Inferior parietal cortex (tissue), 1 donor: Measurements from ENCODE around the gene GPX6.
A peak's percentile ranks its signal among the peaks of the same experiment; 100 is the strongest.
"Not testable (repeated sequence)": the region's sequence is repeated elsewhere in the genome, so short reads cannot be mapped to it uniquely, and the experiment has no call there.

Experiments used
- DNase-seq: peaks from one replicate; pipeline ENCODE4 v3.0.0-alpha.2; 2016; ENCODE audit errors: extremely low spot score

GPX6 gene

GRCh38 chr6:28515676-28516075, at the start of gene GPX6:
GPX6 (minus strand) TSS chr6:28515793; CDS start chr6:28515743, 50 bp downstream.
- no peak for DNase-seq

DNA sequence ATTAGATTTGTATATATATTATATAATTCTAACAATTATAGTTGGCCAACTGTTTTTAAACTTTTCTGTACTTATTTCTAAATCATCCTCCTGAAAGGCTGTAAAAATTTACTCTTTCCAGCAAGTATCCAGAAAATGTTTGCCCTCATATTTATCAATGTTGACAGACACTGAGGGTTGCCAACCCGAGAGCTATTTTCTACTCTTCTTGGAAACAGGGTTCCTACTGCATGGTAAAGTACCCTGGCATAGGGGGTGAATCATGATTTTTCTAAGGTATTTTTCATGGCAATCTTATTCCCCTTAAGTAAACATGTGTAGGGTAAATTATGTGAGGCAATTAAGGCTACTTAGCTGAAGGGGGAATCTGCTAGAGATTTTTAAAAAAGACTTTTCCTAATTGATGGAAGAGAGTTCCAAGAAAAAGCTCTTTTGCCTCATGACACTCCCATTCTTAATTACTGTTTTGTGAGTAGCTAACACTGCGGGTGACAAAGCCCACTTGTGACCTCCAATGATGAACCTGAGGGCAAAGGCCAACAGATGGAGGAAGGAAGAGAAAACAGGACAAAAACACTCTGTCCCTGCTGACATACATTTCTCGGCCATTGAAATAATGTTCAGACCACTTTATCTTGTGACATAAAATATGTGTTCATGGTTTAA, 48.0 kb upstream of the GPX6 start:
- no peak for DNase-seq

GRCh38 chr6:28558629-28559028, 43.0 kb upstream of the GPX6 start:
- DNase-seq, result no peak

GRCh38 chr6:28555136-28555535, 39.5 kb upstream of the GPX6 start:
- no peak for DNase-seq

DNA sequence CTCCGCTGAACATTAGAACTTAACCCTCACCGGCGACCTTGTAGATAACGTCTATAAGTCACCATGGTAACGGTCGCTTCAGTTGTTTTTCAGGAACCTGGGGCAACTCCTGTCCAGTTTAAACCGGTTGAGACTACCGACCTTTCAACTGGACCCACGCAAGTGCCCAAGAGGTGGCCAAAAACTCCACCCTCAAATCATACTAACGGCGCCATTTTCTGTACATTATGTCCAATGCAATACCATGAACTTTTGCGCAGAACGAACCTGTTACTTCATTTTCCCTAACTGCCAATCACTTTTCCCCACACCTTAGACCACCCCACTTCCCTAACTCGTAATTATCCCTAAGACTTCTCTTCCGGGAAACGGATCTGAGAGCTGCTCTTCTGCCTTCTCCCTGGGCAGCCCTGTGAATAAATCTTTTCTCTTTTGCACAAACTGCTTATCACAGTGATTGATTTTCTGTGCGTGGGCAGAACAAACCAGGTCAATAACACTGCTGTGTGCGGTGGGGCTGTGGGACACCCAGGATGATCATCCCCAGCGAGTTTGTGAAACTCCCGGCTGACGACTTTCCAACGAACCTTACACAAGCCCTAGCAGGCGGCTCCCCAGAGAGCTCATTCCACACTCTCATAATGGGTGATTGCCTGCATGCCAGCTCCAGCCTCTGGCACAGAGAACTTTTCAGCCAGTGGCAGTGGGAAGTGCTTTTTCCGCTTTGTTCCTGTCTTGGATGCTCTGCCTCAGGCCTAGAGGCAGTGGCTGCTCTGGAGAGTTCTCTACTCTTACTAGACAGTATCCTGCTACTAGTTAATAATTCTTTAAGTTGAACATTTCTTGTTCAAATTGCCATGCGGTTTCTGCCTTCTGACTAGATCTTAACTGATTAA, 38.6 kb upstream of the GPX6 start:
- peak; percentile 28 for DNase-seq

GRCh38 chr6:28553384-28553985, 37.9 kb upstream of the GPX6 start:
- DNase-seq, result no peak

- no peak for DNase-seq
These were observed 36.5 kb upstream of the GPX6 start for GRCh38 chr6:28551891-28552666.

GRCh38 chr6:28547003-28547402, 31.4 kb upstream of the GPX6 start:
- DNase-seq, result not testable (repeated sequence)

- DNase-seq, result no peak
These were observed 30.4 kb upstream of the GPX6 start for GRCh38 chr6:28545955-28546354.

DNA sequence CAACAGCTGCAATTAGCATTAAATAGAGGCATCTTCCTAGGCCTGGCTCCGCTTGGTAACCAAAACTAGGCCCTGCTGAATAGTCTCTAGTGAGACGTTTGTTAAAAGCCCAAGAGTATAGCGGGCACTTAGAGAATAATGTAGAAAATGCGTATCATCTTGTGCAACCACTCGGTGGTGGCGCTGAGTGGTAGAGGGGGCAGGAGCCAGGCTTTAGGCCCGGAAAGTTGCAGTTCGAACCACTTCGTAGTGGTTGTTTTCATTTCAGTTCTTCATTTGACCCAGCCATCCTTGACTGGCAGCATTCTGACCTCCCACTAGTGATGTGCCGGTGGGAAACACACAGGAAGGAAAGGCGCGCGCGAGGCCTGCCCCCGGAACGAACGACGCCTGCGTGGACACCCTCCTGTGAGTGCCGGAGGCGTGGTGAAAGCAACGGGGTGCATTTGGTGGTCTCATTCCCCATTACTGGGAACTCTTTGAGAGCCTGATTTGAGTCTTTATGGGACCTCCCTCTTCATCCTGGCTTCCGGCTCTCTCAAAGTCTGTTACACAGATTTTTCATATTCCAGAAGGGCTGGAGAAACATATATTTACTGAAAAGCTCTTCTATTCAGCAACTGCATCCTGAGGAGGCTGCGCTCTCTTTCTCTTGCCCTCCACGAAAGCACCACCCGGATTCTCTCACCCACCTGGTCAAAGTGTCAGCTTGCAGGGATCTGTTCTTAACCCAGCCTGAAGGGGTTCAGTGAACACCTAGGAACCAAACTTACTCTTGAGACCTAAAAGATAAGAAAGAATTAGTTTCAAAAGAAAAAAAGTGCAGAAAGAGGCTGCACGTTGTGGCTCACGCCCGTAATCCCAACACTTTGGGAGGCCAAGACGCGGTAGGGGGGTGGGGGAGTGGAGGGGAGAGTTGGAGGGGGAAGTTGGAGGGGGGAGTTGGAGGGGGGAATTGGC, 28.3 kb upstream of the GPX6 start:
- no peak for DNase-seq

DNA sequence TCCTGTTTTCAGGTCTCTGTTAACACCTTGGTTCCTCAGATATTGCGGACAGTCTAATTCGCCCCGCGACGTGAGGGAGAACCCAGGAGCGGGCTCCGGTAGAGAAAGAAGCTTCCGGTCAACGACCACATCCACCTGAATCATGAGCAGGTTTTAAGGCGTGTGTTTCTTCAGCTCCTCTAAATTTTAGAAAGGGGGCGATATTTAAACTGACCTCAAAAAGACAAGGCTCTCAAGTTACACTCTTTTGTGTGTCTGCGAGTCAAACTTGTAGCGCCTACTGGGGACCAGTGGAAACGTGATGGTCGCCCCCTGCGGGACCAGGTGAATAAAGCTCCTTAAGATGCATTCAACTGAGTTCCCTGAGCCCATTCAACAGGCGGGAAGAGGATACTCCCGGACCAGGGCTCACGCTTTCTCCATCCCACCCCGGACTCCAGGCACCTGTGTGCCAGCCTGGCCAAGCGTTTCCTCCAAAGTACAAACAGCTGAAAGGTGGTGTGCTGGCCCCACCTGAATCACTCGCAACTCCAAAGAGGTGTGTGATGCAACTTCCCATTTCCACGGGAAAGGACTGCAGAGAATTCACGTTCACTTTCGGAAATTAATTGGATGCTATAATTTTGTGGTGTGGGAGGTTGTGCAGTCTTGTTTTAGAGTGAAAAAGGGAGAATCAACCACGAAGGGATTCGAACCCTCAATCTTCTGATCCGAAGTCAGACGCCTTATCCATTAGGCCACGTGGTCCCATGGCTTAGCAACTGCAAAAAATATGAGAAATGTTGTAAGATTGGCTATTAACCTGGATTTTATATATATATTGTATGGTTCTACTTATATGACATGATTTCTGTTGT, 27.1 kb upstream of the GPX6 start:
- peak; percentile 65 for DNase-seq

DNA sequence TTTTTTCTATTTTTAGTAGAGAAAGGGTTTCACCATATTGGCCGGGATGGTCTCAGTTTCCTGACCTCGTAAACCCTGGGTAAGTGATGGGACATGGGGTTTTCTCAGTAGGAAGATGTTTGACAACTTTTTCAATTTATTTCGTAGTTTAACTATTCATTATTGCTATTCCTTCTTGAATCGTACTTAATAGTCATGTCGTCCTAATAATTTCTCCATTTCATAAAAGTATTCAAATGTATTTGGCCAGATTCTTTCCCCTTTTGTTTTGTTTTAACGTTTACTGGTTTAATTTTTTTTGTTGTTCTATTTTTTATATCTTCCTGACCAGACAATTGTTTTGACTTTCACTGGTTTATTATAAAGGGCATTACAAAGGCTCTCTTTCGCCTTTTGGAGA, 26.4 kb upstream of the GPX6 start:
- no peak for DNase-seq

DNA sequence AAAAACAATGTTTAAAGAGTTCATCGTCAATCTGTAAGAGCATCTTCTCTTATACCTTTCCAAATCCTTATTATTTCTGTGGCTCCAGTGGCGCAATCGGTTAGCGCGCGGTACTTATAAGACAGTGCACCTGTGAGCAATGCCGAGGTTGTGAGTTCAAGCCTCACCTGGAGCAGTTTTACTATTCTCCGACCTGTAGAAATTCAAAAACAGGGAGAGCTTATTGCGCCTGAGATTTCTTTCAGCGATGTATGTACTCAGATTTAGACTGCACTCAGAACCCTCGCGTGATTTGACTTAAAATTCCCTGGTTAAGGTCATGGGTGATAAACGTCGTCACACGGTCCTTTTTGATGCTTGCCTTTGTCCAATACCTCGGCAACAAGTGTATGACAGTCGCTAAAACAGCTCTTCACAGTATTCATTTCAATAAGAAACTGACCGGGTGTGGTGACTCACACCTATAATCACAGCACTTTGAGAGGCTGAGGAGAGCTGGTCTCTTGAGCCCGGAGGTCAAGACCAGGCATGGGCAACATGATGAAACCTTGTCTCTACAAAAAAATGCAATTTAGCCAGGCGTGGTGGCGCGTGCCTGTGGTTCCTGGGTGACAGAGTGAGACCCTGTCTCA, 22.0 kb upstream of the GPX6 start:
- DNase-seq, result no peak

- peak; percentile 11 for DNase-seq
These were observed 21.5 kb upstream of the GPX6 start for GRCh38 chr6:28537065-28537464.

GRCh38 chr6:28534875-28535274, 19.3 kb upstream of the GPX6 start:
- DNase-seq, result no peak

GRCh38 chr6:28534306-28534705, 18.7 kb upstream of the GPX6 start:
- no peak for DNase-seq

DNA sequence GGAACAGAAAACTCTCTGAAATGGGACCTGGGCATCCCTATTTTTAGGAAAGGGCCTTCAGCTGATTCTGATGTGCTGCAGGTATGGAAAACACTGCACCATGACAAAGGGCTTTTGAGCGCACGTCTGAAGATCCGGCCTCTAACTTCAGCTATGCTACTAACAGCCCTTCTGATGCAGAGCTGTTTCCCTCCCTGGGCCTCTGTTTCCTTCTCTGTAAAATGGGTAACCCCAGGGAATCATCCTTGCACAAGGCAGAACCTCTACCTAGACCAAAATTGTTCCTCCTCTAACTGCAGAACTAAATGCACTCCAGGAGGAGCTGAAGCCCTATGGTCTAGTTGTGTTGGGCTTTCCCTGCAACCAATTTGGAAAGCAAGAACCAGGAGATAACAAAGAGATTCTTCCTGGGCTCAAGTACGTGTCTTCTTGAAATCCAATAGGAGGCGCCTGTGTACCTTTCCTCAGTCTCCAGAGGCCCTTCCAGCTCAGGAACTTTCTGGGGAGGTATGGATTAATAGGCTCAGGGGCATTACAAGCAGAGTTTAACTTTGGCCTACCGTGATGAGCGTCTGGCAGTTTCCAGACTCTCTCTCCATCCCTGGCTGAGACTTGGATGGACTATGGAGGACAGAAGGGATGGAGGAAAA, 16.0 kb upstream of the GPX6 start:
- no peak for DNase-seq

DNA sequence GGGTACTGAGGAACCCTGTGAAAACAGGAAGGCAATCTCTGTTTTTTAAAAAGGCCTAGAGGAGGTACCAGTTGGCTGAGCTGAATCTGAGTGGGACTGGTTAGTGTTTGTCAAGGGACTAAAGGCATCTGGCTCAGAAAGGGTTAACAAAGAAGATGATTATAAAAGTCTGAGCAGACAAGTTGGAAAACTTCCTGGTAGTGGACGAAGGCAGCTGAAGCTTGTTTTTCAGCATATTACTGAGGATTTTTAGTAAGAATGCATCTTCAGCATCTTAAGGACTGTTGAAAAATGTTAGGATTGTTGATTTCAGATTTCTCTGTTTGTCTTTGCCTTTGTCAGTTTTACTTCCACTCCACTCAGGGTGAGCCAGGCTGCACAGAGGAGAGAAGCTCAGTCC, 15.2 kb upstream of the GPX6 start:
- no peak for DNase-seq

DNA sequence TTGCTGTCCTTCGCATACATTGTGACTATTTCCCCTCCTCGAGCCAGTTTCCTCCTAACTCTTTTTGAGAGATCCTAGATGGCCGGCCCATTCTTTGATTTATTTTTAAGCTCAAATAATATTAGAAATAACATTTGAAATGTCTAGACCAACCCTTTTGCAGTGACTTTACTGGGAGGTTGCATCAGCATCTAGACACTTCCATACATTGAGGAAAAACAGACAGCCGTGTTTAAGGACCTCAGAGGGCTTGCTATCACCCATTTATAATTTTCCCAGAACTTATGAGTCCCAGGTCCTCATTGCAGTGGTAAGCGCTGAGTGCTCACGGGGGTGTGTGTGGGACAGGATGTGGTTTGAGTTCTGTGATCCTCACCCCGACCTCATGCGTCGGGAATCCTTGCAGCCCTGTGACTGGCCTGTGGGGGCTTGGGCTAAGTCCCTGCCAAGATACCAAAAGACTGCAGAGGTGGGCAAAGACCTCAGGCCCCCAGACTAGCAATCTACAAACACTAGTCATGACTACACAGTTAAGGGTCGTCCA, 10.0 kb upstream of the GPX6 start, which contains the start of gene GPX5:
Gene GPX5 (plus strand): TSS at position 386 of the 544 bp plus-strand sequence. CDS start 133 bp downstream, at position 519.
- no peak for DNase-seq
